AML-193 (cell line): Measurements from ENCODE around the gene CASTOR1.
"Not testable (repeated sequence)": the region's sequence is repeated elsewhere in the genome, so short reads cannot be mapped to it uniquely, and the experiment has no call there.

Experiments used
- DNase-seq, 2 experiments: peaks; one replicate each; lab custom pipeline; 2025; lab: John Stamatoyannopoulos, UW

Gene CASTOR1

GRCh38 chr22:30289141-30289979, at the start of gene CASTOR1:
Gene CASTOR1 (minus strand): TSS chr22:30289505. CDS start chr22:30289497, 8 bp downstream.
- peak; percentile 65 to 67 for DNase-seq

GRCh38 chr22:30338802-30339201, 49.5 kb upstream of the CASTOR1 start:
- DNase-seq: no peak

- not testable (repeated sequence) for DNase-seq
These were observed 49.0 kb upstream of the CASTOR1 start for GRCh38 chr22:30338341-30338740.

GRCh38 chr22:30337461-30337778, 48.1 kb upstream of the CASTOR1 start:
- DNase-seq: no peak

- no peak for DNase-seq
These were observed 47.6 kb upstream of the CASTOR1 start for GRCh38 chr22:30336752-30337460.

GRCh38 chr22:30335236-30335635, 45.9 kb upstream of the CASTOR1 start:
- DNase-seq: no peak

- no peak for DNase-seq
These were observed 45.3 kb upstream of the CASTOR1 start for GRCh38 chr22:30334646-30335045.

GRCh38 chr22:30333707-30334087, 44.4 kb upstream of the CASTOR1 start:
- no peak for DNase-seq

- no peak for DNase-seq
These were observed 43.8 kb upstream of the CASTOR1 start for GRCh38 chr22:30332994-30333706.

GRCh38 chr22:30332551-30332950, 43.2 kb upstream of the CASTOR1 start:
- DNase-seq: no peak

GRCh38 chr22:30328466-30329049, 39.3 kb upstream of the CASTOR1 start:
- no peak for DNase-seq

- no peak for DNase-seq
These were observed 38.6 kb upstream of the CASTOR1 start for GRCh38 chr22:30327864-30328345.

- DNase-seq: peak; percentile 80 to 83
These were observed 37.5 kb upstream of the CASTOR1 start, which contains the start of gene TBC1D10A for GRCh38 chr22:30326706-30327362. Gene TBC1D10A (minus strand): TSS chr22:30326941. CDS start chr22:30326881, 60 bp downstream.

- DNase-seq: no peak
These were observed 37.0 kb upstream of the CASTOR1 start for GRCh38 chr22:30326255-30326705.

GRCh38 chr22:30325724-30326254, 36.5 kb upstream of the CASTOR1 start:
- no peak for DNase-seq

- DNase-seq: no peak
These were observed 35.9 kb upstream of the CASTOR1 start for GRCh38 chr22:30325065-30325720.

- no peak for DNase-seq
These were observed 34.9 kb upstream of the CASTOR1 start for GRCh38 chr22:30324014-30324730.

GRCh38 chr22:30323246-30323645, 33.9 kb upstream of the CASTOR1 start:
- no peak for DNase-seq

GRCh38 chr22:30321461-30321860, 32.2 kb upstream of the CASTOR1 start:
- DNase-seq: no peak

- no peak for DNase-seq
These were observed 30.8 kb upstream of the CASTOR1 start for GRCh38 chr22:30320021-30320556.
